Calu3 (cell line): ENCODE data around the gene CCDC102A. TPM values are rescaled to one million over a fixed set of nuclear protein-coding genes. Genes with fewer than 3 reads are reported as not detected.

ENCODE experiments used
- BruUV-seq: library from RNA; stranded (reverse); fragments of 400-500 nt; replicated peaks from 2 replicates; lab custom pipeline; 2021; lab: Mats Ljungman, UMichigan
- CTCF ChIA-PET: fragments of 300-600 bp; sonication (Branson Sonifier 250); formaldehyde crosslinking; loops from one replicate; lab custom pipeline; 2022; ENCODE audit warnings: antibody characterized with exemption; lab: Charles Lee
- DNase-seq: peaks from one replicate; pipeline ENCODE4 v3.0.0; 2022
- H3K27ac Mint-ChIP-seq: one replicate; pipeline ENCODE4 v1.8.0; 2022; ENCODE audit warnings: mixed read lengths; ENCODE audit not compliant: unreplicated experiment
- H3K27me3 Mint-ChIP-seq: one replicate; pipeline ENCODE4 v1.8.0; 2022; ENCODE audit warnings: mixed read lengths; ENCODE audit not compliant: unreplicated experiment
- H3K36me3 Mint-ChIP-seq: one replicate; pipeline ENCODE4 v1.8.0; 2022; ENCODE audit warnings: mild to moderate bottlenecking, moderate library complexity, mixed read lengths; ENCODE audit not compliant: insufficient read depth, unreplicated experiment
- H3K4me1 Mint-ChIP-seq: one replicate; pipeline ENCODE4 v1.8.0; 2022; ENCODE audit warnings: mild to moderate bottlenecking, low read depth, mixed read lengths; ENCODE audit not compliant: unreplicated experiment
- H3K4me3 Mint-ChIP-seq: one replicate; pipeline ENCODE4 v1.8.0; 2022; ENCODE audit warnings: mild to moderate bottlenecking, low read depth, moderate library complexity, mixed read lengths; ENCODE audit not compliant: unreplicated experiment
- H3K9me3 Mint-ChIP-seq: one replicate; pipeline ENCODE4 v1.8.0; 2022; ENCODE audit warnings: low read depth, mixed read lengths; ENCODE audit not compliant: unreplicated experiment
- intact Hi-C: fragments of 100-400 bp; cut with micrococcal nuclease; formaldehyde crosslinking; loops from one replicate; pipeline ENCODE4 v1.10.0; 2022; ENCODE audit not compliant: unreplicated experiment
- total RNA-seq: library from RNA; stranded (reverse); gene quantifications from 2 replicates; pipeline ENCODE4 v1.2.3, GENCODE V29; 2022
- TF ChIP-seq, protein P1 (sequence below): fragments of 200-600 bp; IDR thresholded peaks from one replicate; pipeline ENCODE4 v1.8.0; 2022; ENCODE audit warnings: antibody characterized with exemption; ENCODE audit not compliant: unreplicated experiment

Gene CCDC102A
- total RNA-seq, 1 experiment from 2014 or later = 6.8 TPM

DNA sequence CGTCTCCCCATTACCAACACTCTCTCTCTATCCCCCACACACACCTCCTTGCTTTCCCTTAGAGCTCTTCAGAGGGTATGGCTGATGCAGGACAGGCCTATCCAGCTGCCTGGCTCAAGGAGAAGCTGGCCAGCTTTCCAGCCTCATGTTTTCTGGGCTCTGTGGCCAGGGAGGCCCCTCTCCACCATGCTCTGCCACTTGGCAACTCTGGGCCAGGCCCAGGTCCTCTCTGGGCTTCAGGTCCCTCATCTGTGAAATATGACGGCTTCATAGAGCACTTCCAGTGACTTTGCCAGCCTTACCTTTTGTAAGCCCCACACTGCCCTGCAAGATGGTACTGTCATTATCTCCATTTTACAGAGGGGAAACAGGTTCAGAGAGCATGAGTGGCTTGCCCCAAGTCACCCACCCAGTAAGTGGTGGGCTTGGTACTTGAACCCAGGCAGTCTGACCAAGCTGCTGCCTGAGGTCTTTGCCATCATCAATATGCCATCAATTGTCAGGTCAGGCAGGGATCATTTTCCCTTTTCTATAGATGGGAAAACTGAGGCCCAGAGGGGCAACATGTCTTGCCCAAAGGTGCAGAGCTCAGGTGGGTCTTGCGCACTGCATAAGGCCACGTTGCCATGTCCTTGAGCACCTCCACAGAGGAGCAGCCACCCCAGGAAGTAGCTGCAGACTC, 5.5 kb upstream of the CCDC102A start:
- BruUV-seq = no TSS peak
- no peaks in the 10 kb centered on the region for H3K9me3 Mint-ChIP-seq

DNA sequence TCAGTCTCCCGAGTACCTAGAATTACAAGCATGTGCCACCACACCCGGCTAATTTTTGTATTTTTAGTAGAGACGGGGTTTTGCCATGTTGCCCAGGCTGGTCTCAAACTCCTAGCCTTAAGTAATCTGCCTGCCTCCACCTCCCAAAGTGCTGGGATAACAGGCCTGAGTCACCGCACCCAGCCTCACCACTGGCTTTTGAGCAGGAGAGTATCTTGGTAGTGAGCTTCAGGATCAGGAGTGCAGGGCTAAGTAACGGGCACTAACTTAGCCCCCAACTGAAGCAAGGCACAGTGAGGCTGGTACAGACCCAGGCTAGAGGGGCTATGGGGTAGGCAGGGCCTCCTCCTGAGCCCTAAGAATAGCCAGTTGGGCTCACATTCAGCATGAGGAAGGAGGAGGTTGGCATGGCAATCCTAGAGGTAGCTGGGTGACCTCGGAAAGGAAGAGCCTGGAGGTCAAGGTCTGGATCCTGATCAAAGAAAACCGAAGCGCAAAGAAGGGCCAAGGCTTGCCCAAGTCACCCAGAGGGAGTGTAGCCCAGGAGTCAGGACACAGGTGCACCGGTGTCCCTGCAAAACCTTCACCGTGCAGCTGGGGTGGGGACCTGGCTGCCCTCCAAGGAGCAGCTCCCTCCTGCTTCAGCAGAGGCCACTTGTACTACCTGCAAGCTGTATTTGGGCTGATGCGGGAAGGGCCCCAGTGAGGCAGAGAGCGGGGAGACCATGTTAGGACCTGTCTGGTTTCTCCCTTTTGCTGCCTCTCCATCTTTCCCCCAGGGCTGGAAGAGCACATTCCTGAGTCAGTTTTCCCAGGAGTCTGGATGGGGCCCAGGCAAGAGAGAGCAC, 4.8 kb upstream of the CCDC102A start:
- no peak overlapping the region for H3K27ac Mint-ChIP-seq
- CTCF ChIA-PET = no interaction called here
- no peak for DNase-seq

More for the DNA sequence above, 5.5 kb upstream of the CCDC102A start:
- intact Hi-C loops = no loop called here
- Mint-ChIP-seq H3K4me1 (no peaks in the 10 kb centered on the region), H3K4me3 (no peak overlapping the region), H3K27ac (no peak overlapping the region), H3K27me3 (peaks cover 58% of the 10 kb centered on the region), H3K36me3 (peaks cover 4% of the 10 kb centered on the region)
- TF ChIP-seq, protein P1, sequence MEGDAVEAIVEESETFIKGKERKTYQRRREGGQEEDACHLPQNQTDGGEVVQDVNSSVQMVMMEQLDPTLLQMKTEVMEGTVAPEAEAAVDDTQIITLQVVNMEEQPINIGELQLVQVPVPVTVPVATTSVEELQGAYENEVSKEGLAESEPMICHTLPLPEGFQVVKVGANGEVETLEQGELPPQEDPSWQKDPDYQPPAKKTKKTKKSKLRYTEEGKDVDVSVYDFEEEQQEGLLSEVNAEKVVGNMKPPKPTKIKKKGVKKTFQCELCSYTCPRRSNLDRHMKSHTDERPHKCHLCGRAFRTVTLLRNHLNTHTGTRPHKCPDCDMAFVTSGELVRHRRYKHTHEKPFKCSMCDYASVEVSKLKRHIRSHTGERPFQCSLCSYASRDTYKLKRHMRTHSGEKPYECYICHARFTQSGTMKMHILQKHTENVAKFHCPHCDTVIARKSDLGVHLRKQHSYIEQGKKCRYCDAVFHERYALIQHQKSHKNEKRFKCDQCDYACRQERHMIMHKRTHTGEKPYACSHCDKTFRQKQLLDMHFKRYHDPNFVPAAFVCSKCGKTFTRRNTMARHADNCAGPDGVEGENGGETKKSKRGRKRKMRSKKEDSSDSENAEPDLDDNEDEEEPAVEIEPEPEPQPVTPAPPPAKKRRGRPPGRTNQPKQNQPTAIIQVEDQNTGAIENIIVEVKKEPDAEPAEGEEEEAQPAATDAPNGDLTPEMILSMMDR = no peak
- DNase-seq = no peak
- CTCF ChIA-PET = no interaction called here

DNA sequence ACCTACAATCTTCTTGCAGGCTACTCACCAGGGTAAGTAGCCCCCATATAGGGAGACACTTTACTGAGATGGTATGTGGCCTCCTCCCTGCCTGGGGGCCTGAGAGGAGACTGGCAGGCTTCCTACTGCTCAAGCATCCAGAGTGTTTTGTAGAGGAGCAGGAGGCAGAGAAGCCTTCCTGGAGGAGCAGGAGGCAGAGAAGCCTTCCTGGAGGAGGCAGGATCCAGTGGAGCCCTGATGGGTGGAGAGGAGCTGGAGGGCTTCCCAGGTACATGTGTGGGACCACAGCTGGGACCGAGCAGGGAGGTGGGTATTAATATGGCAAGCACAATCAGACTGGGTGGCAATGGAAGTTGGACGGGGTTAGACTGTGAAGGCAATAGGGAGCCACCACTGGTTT, 4.0 kb upstream of the CCDC102A start:
- CTCF ChIA-PET = interaction anchor here (1.5 kb wide), 1 partner anchor 9 kb away, joined by 3 read pairs; no protein-coding TSS in a partner anchor
- Mint-ChIP-seq H3K4me1 (no peaks in the 10 kb centered on the region), H3K36me3 (peaks cover 19% of the 10 kb centered on the region), H3K27me3 (peaks cover 58% of the 10 kb centered on the region), H3K27ac (no peak overlapping the region), H3K4me3 (no peak overlapping the region), H3K9me3 (no peaks in the 10 kb centered on the region)
- TF ChIP-seq, protein P1 = no peak
- DNase-seq = no peak
- intact Hi-C loops = no loop called here
- BruUV-seq = no TSS peak

More for the DNA sequence above, 4.8 kb upstream of the CCDC102A start:
- TF ChIP-seq, protein P1 = no peak
- Mint-ChIP-seq H3K4me3 (no peak overlapping the region), H3K4me1 (no peaks in the 10 kb centered on the region), H3K36me3 (peaks cover 11% of the 10 kb centered on the region), H3K9me3 (no peaks in the 10 kb centered on the region), H3K27me3 (peaks cover 58% of the 10 kb centered on the region)
- no TSS peak for BruUV-seq
- intact Hi-C loops = no loop called here

DNA sequence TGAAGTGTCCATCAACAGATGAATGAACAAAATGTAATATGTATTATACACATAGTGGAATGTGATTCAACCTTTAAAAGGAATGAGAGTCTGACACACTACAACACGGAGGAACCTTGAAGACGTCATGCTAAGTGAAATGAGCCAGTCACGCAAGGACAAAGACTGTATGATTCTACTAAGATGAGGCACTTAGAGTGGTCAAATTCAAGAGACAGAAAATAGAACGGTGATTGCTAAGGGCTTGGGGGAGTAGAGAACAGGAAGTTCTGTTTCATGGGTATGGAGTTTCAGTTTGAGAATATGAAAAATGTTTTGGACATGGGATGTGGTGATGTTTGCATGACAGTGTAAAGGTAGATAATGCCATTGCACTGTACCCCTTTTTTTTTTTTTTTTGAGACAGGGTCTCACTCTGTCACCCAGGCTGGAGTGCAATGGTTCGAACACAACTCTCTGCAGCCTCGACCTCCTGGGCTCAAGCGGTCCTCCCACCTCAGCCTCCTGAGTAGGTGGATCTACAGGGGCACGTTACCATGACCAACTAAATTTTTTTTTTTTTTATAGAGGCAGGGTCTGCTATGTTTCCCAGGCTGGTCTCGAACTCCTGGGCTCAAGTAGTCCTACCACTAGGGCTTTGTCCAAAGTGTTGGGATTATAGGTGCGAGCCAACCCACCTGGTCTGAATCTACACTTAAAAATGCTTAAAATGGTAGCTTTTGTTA, 2.9 kb upstream of the CCDC102A start:
- no peak overlapping the region for H3K4me3 Mint-ChIP-seq
- TF ChIP-seq, protein P1 = no peak
- H3K27me3 Mint-ChIP-seq = peaks cover 58% of the 10 kb centered on the region
- intact Hi-C loops = no loop called here
- CTCF ChIA-PET = interaction anchor here (0.7 to 1.5 kb wide), 2 partner anchors 10 to 283 kb away, joined by 3 read pairs; no protein-coding TSS in a partner anchor
- peaks cover 20% of the 10 kb centered on the region for H3K36me3 Mint-ChIP-seq
- H3K4me1 Mint-ChIP-seq = peaks cover 5% of the 10 kb centered on the region
- no peak overlapping the region for H3K27ac Mint-ChIP-seq
- no TSS peak for BruUV-seq
- DNase-seq = no peak
- no peaks in the 10 kb centered on the region for H3K9me3 Mint-ChIP-seq
